SK-N-SH (cell line): ENCODE measurements around the gene NSRP1. TPM values are rescaled to one million over a fixed set of nuclear protein-coding genes. Genes with fewer than 3 reads are reported as not detected.

Experiments used
- CTCF ChIA-PET: fragments of 300-600, 350-600 bp; formaldehyde crosslinking; extraction: SDS; loops from one replicate; lab custom pipeline; 2021; lab: Yijun Ruan, JAX
- POLR2A ChIA-PET: fragments of 350-600 bp; sonication (Branson Sonifier 250); formaldehyde crosslinking; extraction: SDS; loops from one replicate; lab custom pipeline; 2020; ENCODE audit warnings: antibody characterized with exemption, inconsistent platforms; lab: Yijun Ruan, JAX
- DNase-seq: peaks from one replicate; pipeline ENCODE4 v3.0.0; 2012
- H2AFZ ChIP-seq: fragments of 200-600 bp; sonication (generic); 2 replicates; pipeline ENCODE4 v1.8.1; 2016; ENCODE audit warnings: antibody characterized with exemption, mild to moderate bottlenecking, low read depth
- H3F3A ChIP-seq: fragments of 200-600 bp; sonication (generic); replicated peaks from 2 replicates; pipeline ENCODE3; 2016; ENCODE audit warnings: antibody characterized with exemption, mild to moderate bottlenecking; ENCODE audit not compliant: insufficient read depth
- H3K27ac ChIP-seq, 2 experiments: fragments of 200-500 bp in 1 of 2; fragments of 200-600 bp in 1 of 2; sonication (Bioruptor generic) in 1 of 2; sonication (generic), shearing (Covaris generic) in 1 of 2; 2 replicates each; pipeline versions ENCODE4 v1.5.1 to v1.6.1; 2014 to 2016; ENCODE audit warnings: low read depth in 2 of 2, inconsistent platforms in 1 of 2, low read length in 1 of 2, mild to moderate bottlenecking in 1 of 2, mixed read lengths in 1 of 2
- H3K27me3 ChIP-seq: fragments of 200-600 bp; sonication (generic), shearing (Covaris generic); 2 replicates; pipeline ENCODE4 v1.6.1; 2016; ENCODE audit warnings: mixed run types; ENCODE audit not compliant: insufficient read depth
- H3K36me3 ChIP-seq, 2 experiments: fragments of 200-500 bp in 1 of 2; fragments of 200-600 bp in 1 of 2; sonication (Bioruptor generic) in 1 of 2; sonication (generic) in 1 of 2; replicated peaks in 1 of 2; 2 replicates each; pipeline versions ENCODE3 to v1.5.1; 2014 to 2016; ENCODE audit warnings: low read length in 1 of 2, mild to moderate bottlenecking in 1 of 2; ENCODE audit not compliant: insufficient read depth in 2 of 2, control insufficient read depth in 1 of 2
- H3K4me1 ChIP-seq, 2 experiments: fragments of 200-500 bp in 1 of 2; fragments of 200-600 bp in 1 of 2; sonication (Bioruptor generic) in 1 of 2; sonication (generic), shearing (Covaris generic) in 1 of 2; 2 replicates each; pipeline versions ENCODE4 v1.5.1 to v1.6.1; 2014 to 2016; ENCODE audit warnings: low read depth in 1 of 2, low read length in 1 of 2, mixed run types in 1 of 2; ENCODE audit not compliant: insufficient read depth in 2 of 2, control insufficient read depth in 1 of 2
- H3K4me2 ChIP-seq: fragments of 200-600 bp; sonication (generic), shearing (Covaris generic); 2 replicates; pipeline ENCODE4 v1.6.1; 2017; ENCODE audit warnings: mixed run types
- H3K4me3 ChIP-seq, 2 experiments: fragments of 200-500 bp in 1 of 2; fragments of 200-600 bp in 1 of 2; sonication (Bioruptor generic) in 1 of 2; sonication (generic), shearing (Covaris generic) in 1 of 2; 2 replicates each; pipeline versions ENCODE4 v1.5.1 to v1.8.1; 2014 to 2016; ENCODE audit warnings: low read depth in 2 of 2, inconsistent platforms in 1 of 2, low read length in 1 of 2, mild to moderate bottlenecking in 1 of 2, mixed read lengths in 1 of 2, moderate library complexity in 1 of 2
- H3K79me2 ChIP-seq: fragments of 200-600 bp; sonication (generic); 2 replicates; pipeline ENCODE4 v1.8.1; 2017; ENCODE audit warnings: mild to moderate bottlenecking; ENCODE audit not compliant: insufficient read depth
- H3K9ac ChIP-seq: fragments of 200-600 bp; sonication (generic); 2 replicates; pipeline ENCODE4 v1.6.1; 2017; ENCODE audit warnings: mixed run types
- H3K9me2 ChIP-seq: fragments of 200-600 bp; sonication (generic); 2 replicates; pipeline ENCODE4 v1.6.1; 2017; ENCODE audit warnings: mixed run types
- H3K9me3 ChIP-seq: fragments of 200-600 bp; sonication (generic); 2 replicates; pipeline ENCODE4 v1.6.1; 2017; ENCODE audit warnings: mixed run types, mild to moderate bottlenecking, moderate library complexity
- H4K20me1 ChIP-seq: fragments of 200-600 bp; sonication (generic); 2 replicates; pipeline ENCODE4 v1.6.1; 2017; ENCODE audit warnings: mild to moderate bottlenecking, mixed run types; ENCODE audit not compliant: insufficient read depth
- CTCF ChIP-seq: fragments of 200-600 bp; sonication (generic); IDR thresholded peaks from 2 replicates; pipeline ENCODE4 v1.6.1; 2017; ENCODE audit warnings: antibody characterized with exemption, mild to moderate bottlenecking, moderate library complexity
- ELF1 ChIP-seq: IDR thresholded peaks from 2 replicates; pipeline ENCODE4 v1.4.0; 2012
- EP300 ChIP-seq, 2 experiments: IDR thresholded peaks; 2 replicates each; pipeline versions ENCODE4 v1.4.0 to v1.6.1; 2012; ENCODE audit warnings: borderline replicate concordance in 1 of 2, low read depth in 1 of 2, low read length in 1 of 2
- EZH2phosphoT487 ChIP-seq: fragments of 200-600 bp; sonication (generic); IDR thresholded peaks from 2 replicates; pipeline ENCODE4 v1.6.1; 2017; ENCODE audit warnings: low read depth, mixed run types, mild to moderate bottlenecking, antibody characterized with exemption, moderate library complexity, borderline replicate concordance
- FOSL2 ChIP-seq: IDR thresholded peaks from 2 replicates; pipeline ENCODE4 v1.4.0; 2012; ENCODE audit warnings: low read depth, mild to moderate bottlenecking, moderate library complexity, borderline replicate concordance
- FOXJ3 ChIP-seq: sonication (generic); formaldehyde crosslinking; IDR thresholded peaks from 2 replicates; pipeline ENCODE4 v1.5.1; 2020; ENCODE audit warnings: mild to moderate bottlenecking, missing genetic modification reagents
- FOXM1 ChIP-seq: IDR thresholded peaks from 2 replicates; pipeline ENCODE4 v1.4.0; 2012; ENCODE audit warnings: low read depth, mild to moderate bottlenecking
- GABPA ChIP-seq: IDR thresholded peaks from 2 replicates; pipeline ENCODE4 v1.4.0; 2012; ENCODE audit warnings: low read depth, mild to moderate bottlenecking
- GATA2 ChIP-seq: sonication (generic); formaldehyde crosslinking; IDR thresholded peaks from 2 replicates; pipeline ENCODE4 v1.5.0; 2020; ENCODE audit warnings: mild to moderate bottlenecking, missing genetic modification reagents
- IRF3 ChIP-seq: fragments of 150-350 bp; IDR thresholded peaks from 2 replicates; pipeline ENCODE4 v1.6.1; 2016; ENCODE audit warnings: mild to moderate bottlenecking, low read depth, low read length
- MAX ChIP-seq: IDR thresholded peaks from 2 replicates; pipeline ENCODE4 v1.4.0; 2012; ENCODE audit warnings: low read depth
- MXI1 ChIP-seq: IDR thresholded peaks from 2 replicates; pipeline ENCODE4 v1.6.1; 2012; ENCODE audit warnings: mild to moderate bottlenecking, low read depth, low read length, improper control_type of control experiment
- NFIC ChIP-seq: IDR thresholded peaks from 2 replicates; pipeline ENCODE4 v1.4.0; 2012; ENCODE audit warnings: borderline replicate concordance
- NRF1 ChIP-seq: IDR thresholded peaks from 2 replicates; pipeline ENCODE4 v1.6.1; 2012; ENCODE audit warnings: low read depth, mild to moderate bottlenecking, low read length
- PBX3 ChIP-seq: IDR thresholded peaks from 2 replicates; pipeline ENCODE4; 2012
- POLR2AphosphoS5 ChIP-seq: IDR thresholded peaks from 2 replicates; pipeline ENCODE4 v1.6.1; 2012; ENCODE audit warnings: low read depth, low read length
- RCOR1 ChIP-seq: fragments of 150-350 bp; IDR thresholded peaks from 2 replicates; pipeline ENCODE4 v1.6.1; 2017; ENCODE audit warnings: antibody characterized with exemption, low read length
- REST ChIP-seq: IDR thresholded peaks from 2 replicates; pipeline ENCODE4 v1.6.1; 2012; ENCODE audit warnings: mild to moderate bottlenecking, low read depth, low read length, moderate library complexity
- RFX5 ChIP-seq: IDR thresholded peaks from 2 replicates; pipeline ENCODE4 v1.6.1; 2012; ENCODE audit warnings: mild to moderate bottlenecking, improper control_type of control experiment, low read length
- SIN3A ChIP-seq: IDR thresholded peaks from 2 replicates; pipeline ENCODE4 v1.6.1; 2012; ENCODE audit warnings: low read depth, mild to moderate bottlenecking, low read length, moderate library complexity, borderline replicate concordance
- SMC3 ChIP-seq: IDR thresholded peaks from 2 replicates; pipeline ENCODE4 v1.6.1; 2012; ENCODE audit warnings: low read depth, low read length, improper control_type of control experiment
- TAF1 ChIP-seq: IDR thresholded peaks from 2 replicates; pipeline ENCODE4 v1.6.1; 2012; ENCODE audit warnings: low read depth, mild to moderate bottlenecking, low read length, moderate library complexity, borderline replicate concordance
- TCF12 ChIP-seq: IDR thresholded peaks from 2 replicates; pipeline ENCODE4 v1.4.0; 2012
- YY1 ChIP-seq: IDR thresholded peaks from 2 replicates; pipeline ENCODE4 v1.4.0; 2012; ENCODE audit warnings: low read depth, mild to moderate bottlenecking
- WGBS: methylation state at CpG from one replicate; pipeline ENCODE4 v1.1.6; 2017; ENCODE audit warnings: low lambda C conversion rate; 5-methylcytosine and 5-hydroxymethylcytosine counted together
- polyA plus RNA-seq, 3 experiments: library from polyadenylated mRNA; depleted of rRNA; stranded (reverse); fragments of >200 nt; gene quantifications; 2 replicates each; pipeline ENCODE4 v1.2.3, GENCODE V29; 2012

Gene NSRP1
- polyA plus RNA-seq, 1 of the 3 experiments (the other 2 are of a cell fraction), result 10.8 TPM

GRCh38 chr17:30104575-30105339 lies 11.9 kb upstream of the NSRP1 start:
- peaks cover 7% of the 10 kb centered on the region for H3F3A ChIP-seq
- H3K36me3 ChIP-seq, result no peaks in the 10 kb centered on the region
- H3K27me3 ChIP-seq, result no peaks in the 10 kb centered on the region
- WGBS, result 33% methylated on average over 26 of the region's 29 CpGs
- H3K4me3 ChIP-seq, result peak overlapping the region; percentile 55 to 62
- H2AFZ ChIP-seq, result peak overlapping the region; percentile 67
- H3K4me1 ChIP-seq, result peaks cover 0 to 2% of the 10 kb centered on the region in 2 experiments; a peak in 1 of 4 replicates
- CTCF ChIA-PET, result interaction anchor here (0.6 to 4.9 kb wide), 60 partner anchors 10 to 700 kb away, joined by 3 to 68 read pairs (median 4); partner anchors contain the start of genes BLMH, GOSR1, NSRP1 and SLC6A4
- H3K27ac ChIP-seq, result peak overlapping the region; percentile 17 to 95; a peak in 3 of 4 replicates
- H3K9ac ChIP-seq, result peak overlapping the region; percentile 8; the same call in 1 of the 2 replicates
- H3K79me2 ChIP-seq, result no peaks in the 10 kb centered on the region
- H3K9me3 ChIP-seq, result no peaks in the 10 kb centered on the region
- no peaks in the 10 kb centered on the region for H3K9me2 ChIP-seq
- POLR2A ChIA-PET, result interaction anchor here (0.6 to 1.3 kb wide), 8 partner anchors 9 to 327 kb away, joined by 3 to 5 read pairs (median 3); partner anchors contain the start of genes BLMH and SLC6A4
- peak overlapping the region; percentile 57 for H3K4me2 ChIP-seq
- H4K20me1 ChIP-seq, result no peaks in the 10 kb centered on the region
- peak; percentile 79 for DNase-seq
- TF ChIP-seq FOXJ3 (CRISPR knock-in tag) (no peak), YY1 (no peak), MAX (0 out of 2 replicates have a peak, but pooled peaks have one; percentile 40), SMC3 (peak; percentile 81), IRF3 (no peak), SIN3A (peak; percentile 35; the same call in 1 of the 2 replicates), TCF12 (0 out of 2 replicates have a peak, but pooled peaks have one; percentile 35), POLR2AphosphoS5 (no peak), NRF1 (no peak), GATA2 (CRISPR knock-in tag) (peak; percentile 88), EP300 (IDR thresholded peaks at IDR 0.05; ENCODE audit: borderline replicate concordance in 1 of 2, low read depth in 1 of 2, low read length in 1 of 2) (peak in 1 of 2 experiments; percentile 49; a peak in 2 of 4 replicates), RFX5 (no peak), FOXM1 (no peak), RCOR1 (0 out of 2 replicates have a peak, but pooled peaks have one; percentile 12), FOSL2 (no peak), CTCF (peak; percentile 98), PBX3 (no peak), NFIC (no peak), EZH2phosphoT487 (no peak), REST (no peak), MXI1 (peak; percentile 89), ELF1 (no peak), GABPA (no peak), TAF1 (peak; percentile 8; the same call in 1 of the 2 replicates)
